Fibroblast of lung (primary cell): ENCODE measurements around the gene CCDC201.
"Not testable (repeated sequence)": the region's sequence is repeated elsewhere in the genome, so short reads cannot be mapped to it uniquely, and the experiment has no call there.

Experiments
- EZH2 ChIP-seq: IDR thresholded peaks from 2 replicates; pipeline ENCODE4 v1.5.1; 2012; ENCODE audit warnings: low read length, control low read depth, mild to moderate bottlenecking; ENCODE audit errors: missing control alignments
- TF ChIP-seq, protein P1 (sequence below), 2 donors: IDR thresholded peaks in 1 of 2; conservative IDR thresholded peaks in 1 of 2; 1 replicate in 1 of 2; 2 replicates in 1 of 2; pipeline ENCODE4 v1.5.1; 2011 to 2012; ENCODE audit warnings: low read length in 2 of 2, control low read depth in 1 of 2, inconsistent platforms in 1 of 2, low read depth in 1 of 2, mild to moderate bottlenecking in 1 of 2

- TF ChIP-seq, protein P1, sequence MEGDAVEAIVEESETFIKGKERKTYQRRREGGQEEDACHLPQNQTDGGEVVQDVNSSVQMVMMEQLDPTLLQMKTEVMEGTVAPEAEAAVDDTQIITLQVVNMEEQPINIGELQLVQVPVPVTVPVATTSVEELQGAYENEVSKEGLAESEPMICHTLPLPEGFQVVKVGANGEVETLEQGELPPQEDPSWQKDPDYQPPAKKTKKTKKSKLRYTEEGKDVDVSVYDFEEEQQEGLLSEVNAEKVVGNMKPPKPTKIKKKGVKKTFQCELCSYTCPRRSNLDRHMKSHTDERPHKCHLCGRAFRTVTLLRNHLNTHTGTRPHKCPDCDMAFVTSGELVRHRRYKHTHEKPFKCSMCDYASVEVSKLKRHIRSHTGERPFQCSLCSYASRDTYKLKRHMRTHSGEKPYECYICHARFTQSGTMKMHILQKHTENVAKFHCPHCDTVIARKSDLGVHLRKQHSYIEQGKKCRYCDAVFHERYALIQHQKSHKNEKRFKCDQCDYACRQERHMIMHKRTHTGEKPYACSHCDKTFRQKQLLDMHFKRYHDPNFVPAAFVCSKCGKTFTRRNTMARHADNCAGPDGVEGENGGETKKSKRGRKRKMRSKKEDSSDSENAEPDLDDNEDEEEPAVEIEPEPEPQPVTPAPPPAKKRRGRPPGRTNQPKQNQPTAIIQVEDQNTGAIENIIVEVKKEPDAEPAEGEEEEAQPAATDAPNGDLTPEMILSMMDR (conservative IDR thresholded peaks at IDR 0.05 in 1 of 2, IDR thresholded peaks at IDR 0.05 in 1 of 2; ENCODE audit: low read depth in 1 of 2, low read length in 2 of 2) = not testable (repeated sequence)
- not testable (repeated sequence) for TF ChIP-seq EZH2
Measured at GRCh38 chr7:45841926-45842717, 30.8 kb downstream of the CCDC201 start.
